D721Med (cell line): Measurements from ENCODE around the gene IMMP2L.

Experiments
- DNase-seq: peaks from one replicate; pipeline ENCODE4 v3.0.0; 2011; ENCODE audit warnings: low spot score; ENCODE audit not compliant: insufficient read length
- FAIRE-seq: peaks from 2 replicates; lab custom pipeline; 2011; peaks lifted over from hg19 to GRCh38; lab: Jason Lieb, UNC
- CTCF ChIP-seq: IDR thresholded peaks from 2 replicates; pipeline ENCODE4 v1.5.1; 2012; ENCODE audit warnings: mild to moderate bottlenecking, control low read depth; ENCODE audit not compliant: insufficient read depth; ENCODE audit errors: missing control alignments

The IMMP2L gene

GRCh38 chr7:111196655-111197054 lies 365.6 kb downstream of the IMMP2L start:
- FAIRE-seq: no peak

GRCh38 chr7:111192614-111193413 lies 369.5 kb downstream of the IMMP2L start:
- no peak for TF ChIP-seq CTCF
- FAIRE-seq (no peak), DNase-seq (no peak)

More at GRCh38 chr7:111196655-111197054, 365.6 kb downstream of the IMMP2L start:
- TF ChIP-seq CTCF: no peak
- DNase-seq: no peak

DNA sequence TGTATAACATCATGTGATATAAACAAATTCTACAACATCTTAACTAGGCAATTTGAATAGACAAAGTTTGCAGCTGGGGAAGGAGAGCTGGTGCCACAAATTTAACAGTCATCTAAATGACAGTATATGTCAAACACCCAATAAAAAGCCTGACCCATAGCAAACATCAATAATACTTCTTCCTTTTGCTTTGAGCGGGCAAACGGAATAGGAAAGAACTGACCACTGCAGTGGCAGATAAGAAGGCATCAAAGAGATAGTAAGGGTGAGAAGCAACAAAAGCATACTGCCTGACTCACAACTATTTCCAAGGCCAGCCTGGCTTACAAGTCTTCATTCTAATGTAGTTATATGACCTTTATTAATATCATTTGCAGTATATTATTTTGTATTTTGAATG lies 371.5 kb downstream of the IMMP2L start:
- no peak for TF ChIP-seq CTCF
- no peak for DNase-seq
- no peak for FAIRE-seq

DNA sequence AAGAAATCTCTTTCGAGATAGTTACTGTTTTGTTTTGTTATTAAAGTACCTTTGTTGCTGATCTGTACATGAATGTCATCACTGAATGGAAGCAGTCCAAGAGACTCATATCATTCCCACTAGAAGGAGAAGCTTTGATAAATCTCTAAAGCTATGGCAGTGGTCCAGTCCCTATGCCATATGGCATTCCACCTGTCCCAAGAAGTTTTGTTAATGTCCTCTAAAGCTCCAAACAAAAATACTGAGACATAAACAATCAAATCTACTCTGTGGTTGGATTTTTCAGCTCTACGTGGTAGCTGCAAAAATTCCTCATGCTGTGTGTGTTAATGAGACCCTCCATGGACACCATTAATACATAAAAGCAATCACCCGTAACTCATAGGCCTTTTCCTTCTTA lies 377.3 kb downstream of the IMMP2L start:
- DNase-seq (no peak), FAIRE-seq (no peak)
- no peak for TF ChIP-seq CTCF

- no peak for DNase-seq
- no peak for TF ChIP-seq CTCF
- no peak for FAIRE-seq
Observed at GRCh38 chr7:111183321-111183720, 379.0 kb downstream of the IMMP2L start.

GRCh38 chr7:111180338-111180737 lies 382.0 kb downstream of the IMMP2L start:
- TF ChIP-seq CTCF: no peak
- no peak for DNase-seq
- peak; percentile 11 for FAIRE-seq

DNA sequence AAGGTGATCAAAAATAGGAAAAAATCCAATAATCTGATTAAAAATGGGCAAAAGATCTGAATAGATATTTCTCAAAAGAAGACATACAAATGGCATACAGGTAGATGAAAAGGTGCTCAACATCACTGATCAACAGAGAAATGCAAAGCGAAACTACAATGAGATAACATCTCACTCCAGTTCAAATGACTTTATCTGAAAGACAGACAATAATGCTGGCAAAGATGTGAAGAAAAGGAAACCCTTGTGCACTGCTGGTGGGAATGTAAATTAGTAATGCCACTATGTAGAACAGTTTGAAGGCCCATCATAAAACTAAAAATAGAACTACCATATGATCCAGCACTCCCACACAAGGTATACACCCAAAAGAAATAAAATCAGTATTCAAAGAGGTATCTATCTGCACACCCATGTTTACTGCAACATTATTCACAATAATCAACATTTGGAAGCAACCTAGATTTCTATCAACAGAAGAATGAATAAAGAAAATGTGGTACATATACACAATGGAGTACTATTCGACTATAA lies 386.3 kb downstream of the IMMP2L start:
- DNase-seq: no peak
- FAIRE-seq: peak; percentile 38
- TF ChIP-seq CTCF: no peak
